Transverse colon (tissue), 4 donors: ENCODE results near the gene BAZ2B. TPM values are rescaled to one million over a fixed set of nuclear protein-coding genes. Genes with fewer than 3 reads are reported as not detected.

ENCODE experiments used
- DNase-seq: peaks from one replicate; pipeline ENCODE4 v3.0.0-alpha.2; 2019
- H3K27ac ChIP-seq, 4 donors: fragments of 200-600 bp; sonication (generic); 2 replicates each; pipeline ENCODE4 v1.5.1; 2016 to 2018; ENCODE audit warnings: inconsistent platforms in 4 of 4
- H3K27me3 ChIP-seq: fragments of 200-600 bp; sonication (generic); 2 replicates; pipeline ENCODE4 v1.5.1; 2017; ENCODE audit warnings: inconsistent platforms
- H3K36me3 ChIP-seq, 4 donors: fragments of 200-600 bp; sonication (generic); 2 replicates each; pipeline ENCODE4 v1.5.1; 2017 to 2019; ENCODE audit warnings: inconsistent platforms in 4 of 4
- H3K4me1 ChIP-seq, 4 donors: fragments of 200-600 bp; sonication (generic); 2 replicates each; pipeline ENCODE4 v1.5.1; 2017 to 2020; ENCODE audit warnings: inconsistent platforms in 4 of 4
- H3K4me3 ChIP-seq, 4 donors: fragments of 200-600 bp; sonication (generic); 1 replicate in 1 of 4; 2 replicates in 3 of 4; pipeline versions ENCODE4 v1.5.1 to v1.6.1; 2017 to 2019; ENCODE audit warnings: inconsistent platforms in 4 of 4
- H3K9me3 ChIP-seq, 2 donors: fragments of 200-600 bp; sonication (generic); 2 replicates each; pipeline ENCODE4 v1.5.1; 2017 to 2019; ENCODE audit warnings: inconsistent platforms in 2 of 2
- CTCF ChIP-seq, 5 experiments: fragments of 200-600 bp in 3 of 5; fragments of 450-650 bp in 2 of 5; sonication (generic) in 3 of 5; IDR thresholded peaks; 1 replicate in 2 of 5; 2 replicates in 3 of 5; pipeline ENCODE4 v1.5.1; 2016 to 2017; ENCODE audit warnings: antibody characterized with exemption in 5 of 5, inconsistent platforms in 3 of 5, mild to moderate bottlenecking in 2 of 5, moderate library complexity in 1 of 5
- EP300 ChIP-seq: sonication (generic); formaldehyde crosslinking; IDR thresholded peaks from one replicate; pipeline ENCODE4 v1.6.1; 2017; ENCODE audit warnings: antibody characterized with exemption, low read depth
- POLR2A ChIP-seq: fragments of 450-650 bp; IDR thresholded peaks from one replicate; pipeline ENCODE4 v1.6.1; 2016; ENCODE audit warnings: antibody characterized with exemption, mild to moderate bottlenecking, moderate library complexity
- POLR2AphosphoS5 ChIP-seq, 3 donors: sonication (generic); formaldehyde crosslinking; IDR thresholded peaks; one replicate each; pipeline ENCODE4 v1.6.1; 2016; ENCODE audit warnings: antibody characterized with exemption in 3 of 3
- WGBS, 2 donors: methylation state at CpG; one replicate each; pipeline ENCODE4 v1.1.5; 2018; ENCODE audit warnings: low coverage in 1 of 2; 5-methylcytosine and 5-hydroxymethylcytosine counted together
- in situ Hi-C, 4 donors: fragments of 200-750 bp; cut with MboI; loops; one replicate each; pipeline versions ENCODE4 v1.15.0 to v1.15.1; 2017; ENCODE audit warnings: low sequenced_read_pairs in 3 of 4, low pct_ligation_motif_present in 1 of 4, low pct_unique_long_range_greater_than_20kb in 1 of 4
- intact Hi-C: fragments of 100-400 bp; cut with DNase I; formaldehyde crosslinking; loops from one replicate; pipeline ENCODE4 v1.15.1; 2023; ENCODE audit warnings: low total_unique reads
- small RNA-seq, 4 donors: library from RNA; depleted of rRNA; stranded (forward); fragments of <200 nt; gene quantifications; one replicate each; pipeline ENCODE3, GENCODE V24; 2016
- total RNA-seq, 4 donors: library from RNA; depleted of rRNA; stranded (reverse); fragments of >200 nt; gene quantifications; one replicate each; pipeline ENCODE4 v1.1.0, GENCODE V29; 2016

Gene BAZ2B
- total RNA-seq, 4 donors from 2014 or later: 42.3 to 104 (median 81.3) TPM

GRCh38 chr2:159272156-159272555, 344.2 kb downstream of the BAZ2B start:
- Histone ChIP-seq H3K4me1 (peaks cover 0 to 4% (median 1%) of the 10 kb centered on the region in 4 donors), H3K9me3 (no peaks in the 10 kb centered on the region), H3K27ac (no peak overlapping the region), H3K27me3 (no peaks in the 10 kb centered on the region), H3K4me3 (no peak overlapping the region), H3K36me3 (peaks cover 0 to 12% (median 2%) of the 10 kb centered on the region in 4 donors)
- intact Hi-C loops: no loop called here
- in situ Hi-C loops: no loop called here
- TF ChIP-seq POLR2AphosphoS5 (IDR thresholded peaks at IDR 0.05): no peak
- TF ChIP-seq EP300: no peak
- no peak for TF ChIP-seq POLR2A
- no peak for TF ChIP-seq CTCF (IDR thresholded peaks at IDR 0.05)
- no peak for DNase-seq
- 87 to 94% methylated on average over 3 to 5 of the region's 5 CpGs for WGBS, 2 donors

GRCh38 chr2:159270744-159271379, 345.5 kb downstream of the BAZ2B start:
- H3K36me3 ChIP-seq: peaks cover 0 to 12% (median 2%) of the 10 kb centered on the region in 4 donors
- no peaks in the 10 kb centered on the region for H3K9me3 ChIP-seq
- H3K27me3 ChIP-seq: no peaks in the 10 kb centered on the region
- no peak overlapping the region for H3K4me3 ChIP-seq
- no peak for DNase-seq
- H3K27ac ChIP-seq: no peak overlapping the region
- in situ Hi-C loops: no loop called here
- WGBS, 2 donors: 93 to 97% methylated on average over 4 of the region's 4 CpGs
- intact Hi-C loops: no loop called here
- peaks cover 0 to 4% (median 1%) of the 10 kb centered on the region in 4 donors for H3K4me1 ChIP-seq
- TF ChIP-seq CTCF (IDR thresholded peaks at IDR 0.05) (no peak), POLR2AphosphoS5 (IDR thresholded peaks at IDR 0.05) (no peak), EP300 (no peak), POLR2A (no peak)

Small RNA genes within 50 kb of the gene (small RNA-seq; reads per million reads assigned to genes)
- 0 reads per million in 4 donors for gene RF00019

Other genes starting within 250 kb of the BAZ2B start
- gene MARCHF7, start 96.0 kb upstream of the BAZ2B start, total RNA-seq: 10 to 100 TPM; 25.8 to 96.9 (median 71.0) TPM
- gene CD302, start 181.7 kb upstream of the BAZ2B start, total RNA-seq: 10 to 100 TPM; 12.7 to 35.9 (median 19.1) TPM